CD14-positive monocyte (primary cell): Measurements from ENCODE around the gene COLQ. TPM values are rescaled to one million over a fixed set of nuclear protein-coding genes. Genes with fewer than 3 reads are reported as not detected.

Source experiments
- DNase-seq, 3 donors: peaks; one replicate each; pipeline ENCODE4 v3.0.0-alpha.2; 2011 to 2022
- H2AFZ ChIP-seq: 2 replicates; pipeline ENCODE4 v1.6.0; 2012; ENCODE audit warnings: mild to moderate bottlenecking, low read depth, low read length, inconsistent platforms; ENCODE audit not compliant: insufficient read depth, poor library complexity, severe bottlenecking
- H3K27ac ChIP-seq, 2 donors: 1 replicate in 1 of 2; 2 replicates in 1 of 2; pipeline ENCODE4 v1.5.1; 2012 to 2013; ENCODE audit warnings: low read length in 2 of 2, control low read depth in 1 of 2, inconsistent platforms in 1 of 2, low read depth in 1 of 2, mild to moderate bottlenecking in 1 of 2
- H3K27me3 ChIP-seq, 2 donors: one replicate each; pipeline versions ENCODE4 v1.6.0 to v1.6.1; 2011 to 2013; ENCODE audit warnings: low read length in 2 of 2; ENCODE audit not compliant: control insufficient read depth in 2 of 2, insufficient read depth in 2 of 2
- H3K36me3 ChIP-seq, 2 donors: replicated peaks in 1 of 2; 1 replicate in 1 of 2; 2 replicates in 1 of 2; pipeline versions ENCODE4 v1.5.1 to v1.6.1; 2012 to 2013; ENCODE audit warnings: low read length in 2 of 2, control low read depth in 1 of 2, inconsistent platforms in 1 of 2, mild to moderate bottlenecking in 1 of 2; ENCODE audit not compliant: insufficient read depth in 2 of 2, control insufficient read depth in 1 of 2
- H3K4me1 ChIP-seq, 2 donors: 1 replicate in 1 of 2; 2 replicates in 1 of 2; pipeline versions ENCODE4 v1.5.1 to v1.6.1; 2012 to 2013; ENCODE audit warnings: low read length in 2 of 2, control low read depth in 1 of 2, inconsistent platforms in 1 of 2, mild to moderate bottlenecking in 1 of 2, moderate library complexity in 1 of 2; ENCODE audit not compliant: insufficient read depth in 2 of 2, control insufficient read depth in 1 of 2
- H3K4me2 ChIP-seq: replicated peaks from 2 replicates; pipeline ENCODE3; 2012; ENCODE audit warnings: low read length, moderate library complexity, mild to moderate bottlenecking; ENCODE audit not compliant: poor library complexity, severe bottlenecking; ENCODE audit errors: extremely low read depth
- H3K4me3 ChIP-seq, 3 experiments: fragments of 200-600 bp in 1 of 3; sonication (generic) in 1 of 3; replicated peaks in 1 of 3; 1 replicate in 2 of 3; 2 replicates in 1 of 3; pipeline ENCODE4 v1.5.1; 2011 to 2013; ENCODE audit warnings: low read length in 3 of 3, mild to moderate bottlenecking in 3 of 3, control low read depth in 2 of 3, low read depth in 2 of 3, inconsistent platforms in 1 of 3, moderate library complexity in 1 of 3
- H3K79me2 ChIP-seq: 2 replicates; pipeline ENCODE4 v1.6.0; 2012; ENCODE audit warnings: mild to moderate bottlenecking, control low read depth, inconsistent platforms, low read length, moderate library complexity; ENCODE audit not compliant: insufficient read depth
- H3K9ac ChIP-seq: 2 replicates; pipeline ENCODE4 v1.6.0; 2017; ENCODE audit warnings: low read length, mild to moderate bottlenecking; ENCODE audit not compliant: insufficient read depth, poor library complexity, severe bottlenecking
- H3K9me3 ChIP-seq, 2 donors: replicated peaks in 1 of 2; 1 replicate in 1 of 2; 2 replicates in 1 of 2; pipeline versions ENCODE4 v1.5.1 to v1.6.1; 2012 to 2013; ENCODE audit warnings: low read length in 2 of 2, control low read depth in 1 of 2; ENCODE audit not compliant: control insufficient read depth in 1 of 2, insufficient read depth in 1 of 2
- H4K20me1 ChIP-seq: 2 replicates; pipeline ENCODE4 v1.6.0; 2012; ENCODE audit warnings: mild to moderate bottlenecking, low read length, control low read depth, moderate library complexity; ENCODE audit not compliant: insufficient read depth
- H3K27ac Mint-ChIP-seq, 7 donors: one replicate each; pipeline ENCODE4 v1.8.0; 2020; ENCODE audit warnings: mild to moderate bottlenecking in 7 of 7, mixed read lengths in 7 of 7, moderate library complexity in 6 of 7, inconsistent platforms in 2 of 7
- H3K27me3 Mint-ChIP-seq, 3 donors: one replicate each; pipeline ENCODE4 v1.8.0; 2021 to 2022; ENCODE audit warnings: low read depth in 3 of 3, mild to moderate bottlenecking in 3 of 3, mixed read lengths in 3 of 3, moderate library complexity in 3 of 3, inconsistent platforms in 1 of 3
- H3K36me3 Mint-ChIP-seq, 2 donors: one replicate each; pipeline ENCODE4 v1.8.0; 2020; ENCODE audit warnings: mixed read lengths in 2 of 2, inconsistent platforms in 1 of 2, mild to moderate bottlenecking in 1 of 2
- H3K4me1 Mint-ChIP-seq: one replicate; pipeline ENCODE4 v1.8.0; 2020; ENCODE audit warnings: mild to moderate bottlenecking, mixed read lengths
- H3K4me3 Mint-ChIP-seq, 2 donors: one replicate each; pipeline ENCODE4 v1.8.0; 2020; ENCODE audit warnings: mild to moderate bottlenecking in 2 of 2, mixed read lengths in 2 of 2, moderate library complexity in 1 of 2
- H3K9me3 Mint-ChIP-seq, 7 donors: one replicate each; pipeline ENCODE4 v1.8.0; 2020 to 2022; ENCODE audit warnings: mixed read lengths in 7 of 7, mild to moderate bottlenecking in 6 of 7, moderate library complexity in 6 of 7, inconsistent platforms in 2 of 7
- WGBS: methylation state at CpG from one replicate; pipeline ENCODE4 v1.1.5; 2013; ENCODE audit warnings: missing lambda C conversion rate; ENCODE audit not compliant: insufficient coverage; 5-methylcytosine and 5-hydroxymethylcytosine counted together
- intact Hi-C, 2 donors: fragments of 100-400 bp; cut with micrococcal nuclease; formaldehyde crosslinking; loops; one replicate each; pipeline versions ENCODE4 v1.15.0 to v1.15.1; 2023
- polyA plus RNA-seq, 3 donors: library from polyadenylated mRNA; depleted of rRNA in 1 of 3; unstranded in 2 of 3; stranded (reverse) in 1 of 3; fragments of 300-500 nt in 2 of 3; fragments of >200 nt in 1 of 3; fragmentation: Illumina TruSeq in 2 of 3; gene quantifications; 1 replicate in 2 of 3; 2 replicates in 1 of 3; pipeline ENCODE4 v1.2.3, GENCODE V29; 2012 to 2021
- TF ChIP-seq, protein P1 (sequence below): fragments of 200-600 bp; IDR thresholded peaks from one replicate; pipeline ENCODE4 v1.8.0; 2022; ENCODE audit warnings: antibody characterized with exemption, mild to moderate bottlenecking

Gene COLQ
- polyA plus RNA-seq, 3 donors = 0.23 to 1.9 (median 0.73) TPM

DNA sequence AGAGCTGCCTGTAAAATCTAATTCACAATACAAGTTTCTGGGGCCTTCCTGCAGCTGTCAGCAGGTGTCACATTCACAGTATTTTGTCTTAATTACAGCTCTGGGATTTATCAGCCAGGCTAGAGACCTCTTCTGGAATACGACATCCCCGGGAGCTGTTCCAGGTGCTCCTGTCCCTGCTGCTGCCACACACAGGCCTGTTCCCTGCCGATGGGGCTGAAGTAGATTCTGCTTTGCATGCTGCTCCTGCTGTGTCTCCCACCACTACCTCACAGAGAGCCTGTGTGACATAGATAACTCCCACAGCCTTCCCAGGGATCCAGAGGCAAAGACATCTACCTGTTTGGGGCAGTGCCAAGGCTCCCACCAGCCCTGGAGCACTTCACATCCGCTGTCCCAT is 20.4 kb downstream of the COLQ start:
- WGBS = 100% methylated on average over 3 of the region's 4 CpGs
- H3K4me2 ChIP-seq = no peak overlapping the region
- no peaks in the 10 kb centered on the region for H4K20me1 ChIP-seq
- no peak overlapping the region for H3K4me3 ChIP-seq
- no peaks in the 10 kb centered on the region for H3K36me3 Mint-ChIP-seq
- no peaks in the 10 kb centered on the region for H3K36me3 ChIP-seq
- peak overlapping the region in 1 of 7 donors; percentile 6 for H3K27ac Mint-ChIP-seq
- no peak overlapping the region for H3K27ac ChIP-seq
- no peak overlapping the region for H3K4me3 Mint-ChIP-seq
- peaks cover 0 to 2% (median 0%) of the 10 kb centered on the region in 7 donors for H3K9me3 Mint-ChIP-seq
- peaks cover 10% of the 10 kb centered on the region for H3K4me1 Mint-ChIP-seq
- no peaks in the 10 kb centered on the region for H3K9me3 ChIP-seq
- peaks cover 0 to 1% (median 0%) of the 10 kb centered on the region in 3 donors for H3K27me3 Mint-ChIP-seq
- intact Hi-C loops = no loop called here
- no peaks in the 10 kb centered on the region for H3K27me3 ChIP-seq
- H2AFZ ChIP-seq = no peak overlapping the region
- no peaks in the 10 kb centered on the region for H3K79me2 ChIP-seq
- H3K9ac ChIP-seq = no peak overlapping the region
- no peak for DNase-seq
- TF ChIP-seq, protein P1, sequence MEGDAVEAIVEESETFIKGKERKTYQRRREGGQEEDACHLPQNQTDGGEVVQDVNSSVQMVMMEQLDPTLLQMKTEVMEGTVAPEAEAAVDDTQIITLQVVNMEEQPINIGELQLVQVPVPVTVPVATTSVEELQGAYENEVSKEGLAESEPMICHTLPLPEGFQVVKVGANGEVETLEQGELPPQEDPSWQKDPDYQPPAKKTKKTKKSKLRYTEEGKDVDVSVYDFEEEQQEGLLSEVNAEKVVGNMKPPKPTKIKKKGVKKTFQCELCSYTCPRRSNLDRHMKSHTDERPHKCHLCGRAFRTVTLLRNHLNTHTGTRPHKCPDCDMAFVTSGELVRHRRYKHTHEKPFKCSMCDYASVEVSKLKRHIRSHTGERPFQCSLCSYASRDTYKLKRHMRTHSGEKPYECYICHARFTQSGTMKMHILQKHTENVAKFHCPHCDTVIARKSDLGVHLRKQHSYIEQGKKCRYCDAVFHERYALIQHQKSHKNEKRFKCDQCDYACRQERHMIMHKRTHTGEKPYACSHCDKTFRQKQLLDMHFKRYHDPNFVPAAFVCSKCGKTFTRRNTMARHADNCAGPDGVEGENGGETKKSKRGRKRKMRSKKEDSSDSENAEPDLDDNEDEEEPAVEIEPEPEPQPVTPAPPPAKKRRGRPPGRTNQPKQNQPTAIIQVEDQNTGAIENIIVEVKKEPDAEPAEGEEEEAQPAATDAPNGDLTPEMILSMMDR = no peak
- no peaks in the 10 kb centered on the region for H3K4me1 ChIP-seq

DNA sequence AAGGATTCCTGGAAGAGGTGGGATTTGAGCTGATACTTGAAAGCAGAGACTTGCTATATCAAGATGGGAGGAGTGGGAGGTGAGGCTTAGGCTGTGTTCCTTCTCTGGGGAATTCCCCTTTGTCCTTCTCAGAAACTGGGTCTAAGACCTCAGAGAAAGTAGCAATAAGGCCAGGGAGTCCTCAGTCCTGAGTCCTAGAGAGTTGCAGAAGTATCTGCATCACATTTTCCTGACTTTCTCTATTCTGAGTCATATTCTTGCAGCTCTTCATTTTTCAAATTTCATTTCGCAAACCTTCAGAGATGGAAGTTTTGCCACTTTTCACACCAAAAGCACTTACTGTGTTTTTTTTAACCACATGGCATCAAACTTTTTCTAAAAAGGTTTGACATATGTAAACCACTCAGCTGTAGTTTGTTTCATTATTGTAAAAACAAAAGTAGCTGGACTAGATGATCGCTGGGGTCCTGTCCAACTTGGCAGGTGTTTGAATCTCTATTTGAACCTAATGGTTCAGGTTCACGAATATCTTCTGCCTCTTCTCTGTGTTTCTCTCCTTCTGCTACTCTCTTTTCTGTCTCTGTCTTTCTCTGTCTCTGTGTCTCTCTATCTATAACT is 21.3 kb downstream of the COLQ start:
- Histone ChIP-seq H3K27ac (no peak overlapping the region), H3K36me3 (no peaks in the 10 kb centered on the region), H4K20me1 (no peaks in the 10 kb centered on the region), H3K4me1 (no peaks in the 10 kb centered on the region), H3K9me3 (no peaks in the 10 kb centered on the region), H3K9ac (no peak overlapping the region), H3K79me2 (no peaks in the 10 kb centered on the region), H3K4me2 (no peak overlapping the region), H2AFZ (no peak overlapping the region), H3K4me3 (no peak overlapping the region), H3K27me3 (no peaks in the 10 kb centered on the region)
- H3K27me3 Mint-ChIP-seq = peaks cover 0 to 1% (median 0%) of the 10 kb centered on the region in 3 donors
- TF ChIP-seq, protein P1 = no peak
- no peaks in the 10 kb centered on the region for H3K36me3 Mint-ChIP-seq
- peak in 2 of 3 donors; percentile 36 to 64 for DNase-seq
- H3K9me3 Mint-ChIP-seq = peaks cover 0 to 2% (median 0%) of the 10 kb centered on the region in 7 donors
- H3K27ac Mint-ChIP-seq = peak overlapping the region in 4 of 7 donors; percentile 6 to 43 (median 16)
- WGBS = 92% methylated on average over 2 of the region's 3 CpGs
- no peak overlapping the region for H3K4me3 Mint-ChIP-seq
- H3K4me1 Mint-ChIP-seq = peaks cover 10% of the 10 kb centered on the region
- intact Hi-C loops = no loop called here
